Measurements from ENCODE around the gene PARVB. TPM values are rescaled to one million over a fixed set of nuclear protein-coding genes. Genes with fewer than 3 reads are reported as not detected.

Gene PARVB
- total and polyA plus RNA-seq, 2 donors (not counting 3 experiments of a cell fraction or from before 2014, with no cell fraction given): 155 to 162 TPM

GRCh38 chr22:44067033-44067432, 42.9 kb downstream of the PARVB start:
- peak; percentile 18 for FAIRE-seq

GRCh38 chr22:44067901-44068300, 43.8 kb downstream of the PARVB start:
- no peak overlapping the region for H3K27ac ChIP-seq (ENCODE audit: insufficient read depth, low read depth, low read length)
- ChIA-PET POLR2A (no interaction called here), CTCF (interaction anchor here (0.7 to 8.4 kb wide), 8 partner anchors 9 to 75 kb away, joined by 3 to 50 read pairs (median 8); no protein-coding TSS in a partner anchor)
- TF ChIP-seq POLR2AphosphoS5 (IDR thresholded peaks at IDR 0.05; ENCODE audit: insufficient read depth, low read depth, low read length): no peak
- TF ChIP-seq MYC (IDR thresholded peaks at IDR 0.05; ENCODE audit: low read depth, low read length): no peak
- TF ChIP-seq GATA2 (IDR thresholded peaks at IDR 0.05; ENCODE audit: insufficient read depth, insufficient read length, low read depth, low read length): no peak
- TF ChIP-seq EZH2 (IDR thresholded peaks at IDR 0.05; ENCODE audit: borderline replicate concordance, low read depth, low read length, severe bottlenecking): no peak
- TF ChIP-seq JUN (IDR thresholded peaks at IDR 0.05; ENCODE audit: borderline replicate concordance, insufficient read depth, insufficient read length, low read depth): no peak
- TF ChIP-seq POLR2A (IDR thresholded peaks at IDR 0.05; ENCODE audit: low read depth, low read length): no peak
- no peaks in the 10 kb centered on the region for H3K9me3 ChIP-seq (replicated peaks; ENCODE audit: control insufficient read depth, insufficient read depth, low read length)
- H3K36me3 ChIP-seq (ENCODE audit: control insufficient read depth in 2 of 2, extremely low read depth in 1 of 2, insufficient read depth in 2 of 2, low read length in 2 of 2): no peaks in the 10 kb centered on the region
- H3K4me3 ChIP-seq (replicated peaks in 1 of 3; ENCODE audit: insufficient read depth in 1 of 3, low read depth in 1 of 3, low read length in 3 of 3): no peak overlapping the region
- dilution Hi-C loops (cut with MboI; ENCODE audit: extremely low pct_ligation_motif_present, low sequenced_read_pairs) (no loop called here), intact Hi-C loops (cut with micrococcal nuclease) (loop anchor here (5.0 kb wide), 1 partner anchor 41 kb away; no protein-coding TSS in a partner anchor)
- no peak overlapping the region for H3K9ac ChIP-seq (replicated peaks; ENCODE audit: extremely low read depth, insufficient read depth, low read length)
- BruUV-seq (replicated peaks): no TSS peak
- no peak for FAIRE-seq
- no peaks in the 10 kb centered on the region for H4K20me1 ChIP-seq (replicated peaks; ENCODE audit: control insufficient read depth, extremely low read depth, insufficient read depth, low read length)
- peaks cover 90% of the 10 kb centered on the region for H3K79me2 ChIP-seq (ENCODE audit: control insufficient read depth, insufficient read depth, low read length)
- no peak overlapping the region for H2AFZ ChIP-seq (ENCODE audit: low read depth, low read length)
- peak; percentile 15 for DNase-seq (ENCODE audit: low read depth, low spot score)
- H3K27me3 ChIP-seq (ENCODE audit: control insufficient read depth in 2 of 2, insufficient read depth in 2 of 2, low read length in 2 of 2): no peaks in the 10 kb centered on the region
- H3K9me1 ChIP-seq (replicated peaks; ENCODE audit: control insufficient read depth, extremely low read depth, insufficient read depth, low read length): no peaks in the 10 kb centered on the region
- no peak overlapping the region for H3K4me2 ChIP-seq (ENCODE audit: insufficient read depth, low read length)
- peaks cover 18% of the 10 kb centered on the region for H3K4me1 ChIP-seq (ENCODE audit: control insufficient read depth, extremely low read depth, insufficient read depth, low read length)

More at GRCh38 chr22:44067033-44067432, 42.9 kb downstream of the PARVB start:
- intact Hi-C loops (cut with micrococcal nuclease) (loop anchor here (5.0 kb wide), 1 partner anchor 40 kb away; no protein-coding TSS in a partner anchor), dilution Hi-C loops (cut with MboI; ENCODE audit: extremely low pct_ligation_motif_present, low sequenced_read_pairs) (no loop called here)
- BruUV-seq (replicated peaks): no TSS peak
- ChIA-PET POLR2A (no interaction called here), CTCF (interaction anchor here (1.0 to 8.4 kb wide), 8 partner anchors 10 to 80 kb away, joined by 3 to 50 read pairs (median 8); no protein-coding TSS in a partner anchor)
- peak; percentile 52 for DNase-seq (ENCODE audit: low read depth, low spot score)
- no peaks in the 10 kb centered on the region for H3K27me3 ChIP-seq (ENCODE audit: control insufficient read depth in 2 of 2, insufficient read depth in 2 of 2, low read length in 2 of 2)
- H3K9me3 ChIP-seq (replicated peaks; ENCODE audit: control insufficient read depth, insufficient read depth, low read length): no peaks in the 10 kb centered on the region
- no peak overlapping the region for H3K9ac ChIP-seq (replicated peaks; ENCODE audit: extremely low read depth, insufficient read depth, low read length)
- TF ChIP-seq FOS (IDR thresholded peaks at IDR 0.05; ENCODE audit: borderline replicate concordance, insufficient read depth, low read length) (no peak), CTCF (IDR thresholded peaks at IDR 0.05; ENCODE audit: extremely low read depth in 1 of 2, insufficient read depth in 1 of 2, low read depth in 1 of 2, low read length in 2 of 2) (peak; percentile 8 to 41)
- H4K20me1 ChIP-seq (replicated peaks; ENCODE audit: control insufficient read depth, extremely low read depth, insufficient read depth, low read length): no peaks in the 10 kb centered on the region
- no peak overlapping the region for H2AFZ ChIP-seq (ENCODE audit: low read depth, low read length)
- H3K9me1 ChIP-seq (replicated peaks; ENCODE audit: control insufficient read depth, extremely low read depth, insufficient read depth, low read length): no peaks in the 10 kb centered on the region
- H3K79me2 ChIP-seq (ENCODE audit: control insufficient read depth, insufficient read depth, low read length): peaks cover 91% of the 10 kb centered on the region
- H3K4me2 ChIP-seq (ENCODE audit: insufficient read depth, low read length): no peak overlapping the region
- no peaks in the 10 kb centered on the region for H3K36me3 ChIP-seq (ENCODE audit: control insufficient read depth in 2 of 2, extremely low read depth in 1 of 2, insufficient read depth in 2 of 2, low read length in 2 of 2)
- H3K27ac ChIP-seq (ENCODE audit: insufficient read depth, low read depth, low read length): no peak overlapping the region
- H3K4me1 ChIP-seq (ENCODE audit: control insufficient read depth, extremely low read depth, insufficient read depth, low read length): peaks cover 18% of the 10 kb centered on the region
- H3K4me3 ChIP-seq (replicated peaks in 1 of 3; ENCODE audit: insufficient read depth in 1 of 3, low read depth in 1 of 3, low read length in 3 of 3): no peak overlapping the region

Measured in endothelial cell of umbilical vein (primary cell).